ENCODE data around the gene MPPED1. TPM values are rescaled to one million over a fixed set of nuclear protein-coding genes. Genes with fewer than 3 reads are reported as not detected.

Gene MPPED1
- total and polyA plus RNA-seq, 10 donors = 0.02 to 0.13 (median 0.04) TPM; not detected in 6

GRCh38 chr22:43421046-43421665 is 9.3 kb downstream of the MPPED1 start:
- TF ChIP-seq CTCF (IDR thresholded peaks at IDR 0.05 in 8 of 11, conservative IDR thresholded peaks at IDR 0.05 in 3 of 11) (no peak), POLR2AphosphoS5 (IDR thresholded peaks at IDR 0.05) (no peak), POLR2A (IDR thresholded peaks at IDR 0.05) (no peak)
- H3K4me1 ChIP-seq = no peaks in the 10 kb centered on the region
- no peaks in the 10 kb centered on the region for H3K9me3 ChIP-seq
- 70 to 88% (median 81%) methylated on average over 36 of the region's 36 CpGs for WGBS, 5 donors
- intact Hi-C loops (cut with DNase I; ENCODE audit: low total_unique reads) = no loop called here
- no peak overlapping the region for H3K4me3 ChIP-seq
- H3K27me3 ChIP-seq (replicated peaks in 1 of 7) = peaks cover 0 to 49% (median 3%) of the 10 kb centered on the region in 7 donors
- no peak for DNase-seq
- no peak overlapping the region for H3K27ac ChIP-seq
- no peaks in the 10 kb centered on the region for H3K36me3 ChIP-seq

DNA sequence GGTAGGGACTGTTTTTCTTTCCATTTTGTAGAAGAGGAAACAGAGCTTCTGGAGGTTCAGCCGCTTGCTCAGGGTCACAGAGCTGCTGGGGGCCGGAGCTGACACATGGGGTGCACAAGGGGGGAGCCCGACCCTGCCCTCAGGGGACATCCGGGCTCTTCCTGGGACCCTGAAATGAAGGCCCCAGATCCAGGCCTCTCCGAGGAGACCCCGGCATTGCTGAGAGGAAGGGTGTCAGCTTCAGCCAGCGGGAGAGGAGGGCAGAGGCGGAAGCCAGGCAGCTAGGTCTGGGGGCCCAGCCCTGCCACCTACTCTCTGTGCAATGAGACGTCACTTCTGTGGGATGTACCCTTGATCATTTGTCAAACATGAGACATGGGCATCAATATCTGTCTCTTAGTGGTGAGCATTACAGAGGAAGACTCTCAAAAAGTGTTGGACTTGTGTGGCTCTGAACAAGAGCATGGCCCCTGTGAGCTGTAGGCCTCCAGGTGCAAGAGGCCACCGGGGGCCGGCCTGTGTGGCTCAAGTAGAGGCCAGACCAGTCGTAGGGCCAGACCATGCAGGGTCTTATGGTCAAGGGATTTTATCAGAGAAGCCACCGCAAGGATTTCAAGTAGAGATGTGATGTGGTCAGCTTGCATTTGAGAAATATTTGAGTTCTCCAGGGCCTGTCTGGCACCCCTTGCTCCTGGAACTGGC is 10.3 kb downstream of the MPPED1 start:
- 77 to 85% (median 79%) methylated on average over 11 to 13 of the region's 13 CpGs for WGBS, 5 donors
- Histone ChIP-seq H3K4me3 (no peak overlapping the region), H3K36me3 (no peaks in the 10 kb centered on the region), H3K4me1 (no peaks in the 10 kb centered on the region), H3K27ac (no peak overlapping the region), H3K27me3 (replicated peaks in 1 of 7) (peaks cover 0 to 53% (median 5%) of the 10 kb centered on the region in 7 donors), H3K9me3 (no peaks in the 10 kb centered on the region)
- DNase-seq = no peak
- intact Hi-C loops (cut with DNase I; ENCODE audit: low total_unique reads) = no loop called here
- no peak for TF ChIP-seq CTCF (IDR thresholded peaks at IDR 0.05 in 8 of 11, conservative IDR thresholded peaks at IDR 0.05 in 3 of 11)
- TF ChIP-seq POLR2AphosphoS5 (IDR thresholded peaks at IDR 0.05) = no peak
- no peak for TF ChIP-seq POLR2A (IDR thresholded peaks at IDR 0.05)

DNA sequence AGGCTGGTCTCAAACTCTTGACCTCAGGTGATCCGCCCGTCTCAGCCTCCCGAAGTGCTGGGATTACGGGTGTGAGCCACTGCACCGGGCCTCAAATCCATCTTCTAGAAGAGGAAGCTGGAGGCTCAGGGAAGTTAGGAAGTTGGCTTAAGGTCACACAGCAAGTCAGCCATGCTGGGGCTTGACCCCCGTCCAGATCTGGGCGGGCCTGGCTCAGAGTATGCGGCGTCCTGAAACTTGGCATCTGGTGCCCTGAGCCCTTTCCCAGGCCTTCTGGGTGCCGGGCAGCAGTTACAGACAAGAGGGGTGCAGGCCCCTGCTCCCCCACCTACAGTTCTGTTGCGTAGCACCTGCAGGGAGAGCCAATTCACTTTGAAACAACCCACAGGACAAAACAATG is 11.2 kb downstream of the MPPED1 start:
- intact Hi-C loops (cut with DNase I; ENCODE audit: low total_unique reads) = no loop called here
- TF ChIP-seq POLR2A (IDR thresholded peaks at IDR 0.05) (no peak), CTCF (IDR thresholded peaks at IDR 0.05 in 8 of 11, conservative IDR thresholded peaks at IDR 0.05 in 3 of 11) (no peak), POLR2AphosphoS5 (IDR thresholded peaks at IDR 0.05) (no peak)
- DNase-seq = no peak
- 72 to 89% (median 86%) methylated on average over 5 to 11 of the region's 11 CpGs for WGBS, 5 donors
- Histone ChIP-seq H3K4me3 (no peak overlapping the region), H3K27me3 (replicated peaks in 1 of 7) (peaks cover 0 to 62% (median 5%) of the 10 kb centered on the region in 7 donors), H3K36me3 (no peaks in the 10 kb centered on the region), H3K9me3 (no peaks in the 10 kb centered on the region), H3K4me1 (no peaks in the 10 kb centered on the region), H3K27ac (no peak overlapping the region)

GRCh38 chr22:43424201-43424600 is 12.4 kb downstream of the MPPED1 start:
- Histone ChIP-seq H3K27me3 (replicated peaks in 1 of 7) (peaks cover 0 to 73% (median 5%) of the 10 kb centered on the region in 7 donors), H3K27ac (no peak overlapping the region), H3K4me3 (no peak overlapping the region), H3K36me3 (no peaks in the 10 kb centered on the region), H3K4me1 (no peaks in the 10 kb centered on the region), H3K9me3 (no peaks in the 10 kb centered on the region)
- no peak for TF ChIP-seq POLR2A (IDR thresholded peaks at IDR 0.05)
- TF ChIP-seq POLR2AphosphoS5 (IDR thresholded peaks at IDR 0.05) = no peak
- TF ChIP-seq CTCF (IDR thresholded peaks at IDR 0.05 in 8 of 11, conservative IDR thresholded peaks at IDR 0.05 in 3 of 11) = no peak
- 61 to 85% (median 77%) methylated on average over 7 of the region's 7 CpGs for WGBS, 5 donors
- intact Hi-C loops (cut with DNase I; ENCODE audit: low total_unique reads) = no loop called here
- no peak for DNase-seq
